ENCODE measurements around the gene TRPC4.

The TRPC4 gene

GRCh38 chr13:37869756-37870488 is at the start of gene TRPC4:
Gene TRPC4 (minus strand): TSS chr13:37869772. CDS start chr13:37783333, 86,439 bp downstream.
- DNase-seq, result peak; percentile 82 to 87

GRCh38 chr13:37918751-37919150 is 49.2 kb upstream of the TRPC4 start:
- no peak for DNase-seq

GRCh38 chr13:37918116-37918714 is 48.6 kb upstream of the TRPC4 start:
- DNase-seq, result no peak

GRCh38 chr13:37914781-37915391 is 45.3 kb upstream of the TRPC4 start:
- DNase-seq, result no peak

GRCh38 chr13:37910790-37911189 is 41.2 kb upstream of the TRPC4 start:
- no peak for DNase-seq

GRCh38 chr13:37906880-37907279 is 37.3 kb upstream of the TRPC4 start:
- DNase-seq, result no peak

GRCh38 chr13:37905736-37906135 is 36.2 kb upstream of the TRPC4 start:
- DNase-seq, result no peak

- DNase-seq, result no peak
Measured at GRCh38 chr13:37899753-37900152, 30.2 kb upstream of the TRPC4 start.

GRCh38 chr13:37893321-37893720 is 23.7 kb upstream of the TRPC4 start:
- DNase-seq, result no peak

GRCh38 chr13:37889820-37890219 is 20.2 kb upstream of the TRPC4 start:
- DNase-seq, result no peak

GRCh38 chr13:37889102-37889501 is 19.5 kb upstream of the TRPC4 start:
- no peak for DNase-seq

GRCh38 chr13:37886879-37887278 is 17.3 kb upstream of the TRPC4 start:
- no peak for DNase-seq

- DNase-seq, result no peak
Measured at GRCh38 chr13:37884674-37885073, 15.1 kb upstream of the TRPC4 start.

GRCh38 chr13:37884026-37884425 is 14.5 kb upstream of the TRPC4 start:
- no peak for DNase-seq

- no peak for DNase-seq
Measured at GRCh38 chr13:37878921-37879320, 9.3 kb upstream of the TRPC4 start.

GRCh38 chr13:37878496-37878895 is 8.9 kb upstream of the TRPC4 start:
- DNase-seq, result no peak

- peak; percentile 29 to 45 for DNase-seq
Measured at GRCh38 chr13:37870895-37871550, 1.5 kb upstream of the TRPC4 start.

- DNase-seq, result no peak
Measured at GRCh38 chr13:37870489-37870845, 895 bp upstream of the TRPC4 start.

- DNase-seq, result peak in 1 of 2 experiments; percentile 33
Measured at GRCh38 chr13:37869506-37869755, 141 bp downstream of the TRPC4 start.

- peak in 1 of 2 experiments; percentile 30 for DNase-seq
Measured at GRCh38 chr13:37868691-37869505, 674 bp downstream of the TRPC4 start.

- no peak for DNase-seq
Measured at GRCh38 chr13:37863708-37864107, 5.9 kb downstream of the TRPC4 start.

GRCh38 chr13:37835392-37835791 is 34.2 kb downstream of the TRPC4 start:
- DNase-seq, result no peak

- DNase-seq, result no peak
Measured at GRCh38 chr13:37833411-37833810, 36.2 kb downstream of the TRPC4 start.
